ENCODE results near the gene NME9. TPM values are rescaled to one million over a fixed set of nuclear protein-coding genes. Genes with fewer than 3 reads are reported as not detected.

NME9 gene
- total RNA-seq, 1 experiment from 2014 or later: not detected

GRCh38 chr3:138284957-138285477 lies 44.6 kb downstream of the NME9 start (continued):
- TF ChIP-seq ZNF219 (CRISPR knock-in tag; IDR thresholded peaks at IDR 0.05; ENCODE audit: borderline replicate concordance) (no peak), HMGXB4 (CRISPR knock-in tag; IDR thresholded peaks at IDR 0.05) (no peak), SP1 (CRISPR knock-in tag; conservative IDR thresholded peaks at IDR 0.05) (no peak), JAZF1 (CRISPR knock-in tag; IDR thresholded peaks at IDR 0.05) (no peak), ZNF423 (CRISPR knock-in tag; IDR thresholded peaks at IDR 0.05) (no peak), E2F4 (CRISPR knock-in tag; IDR thresholded peaks at IDR 0.05; ENCODE audit: borderline replicate concordance, low read depth) (no peak), MYBL2 (CRISPR knock-in tag; IDR thresholded peaks at IDR 0.05) (no peak), MLX (CRISPR knock-in tag; IDR thresholded peaks at IDR 0.05) (no peak)

GRCh38 chr3:138284079-138284478 lies 45.6 kb downstream of the NME9 start:
- no peak for ATAC-seq
- no peak overlapping the region for H3K27ac Mint-ChIP-seq
- no peaks in the 10 kb centered on the region for H3K9me3 Mint-ChIP-seq
- DNase-seq (ENCODE audit: low spot score): no peak
- ChIA-PET CTCF (interaction anchor here (0.6 to 1.9 kb wide), 5 partner anchors 18 to 134 kb away, joined by 3 to 6 read pairs (median 4); partner anchors contain the start of gene MRAS), POLR2A (no interaction called here)
- H3K27me3 Mint-ChIP-seq (ENCODE audit: low read depth): no peaks in the 10 kb centered on the region
- peaks cover 3% of the 10 kb centered on the region for H3K36me3 Mint-ChIP-seq
- no peak overlapping the region for H3K4me3 Mint-ChIP-seq
- H3K4me1 Mint-ChIP-seq: no peaks in the 10 kb centered on the region
- TF ChIP-seq NR3C1 (CRISPR knock-in tag; conservative IDR thresholded peaks at IDR 0.05; ENCODE audit: low read depth) (no peak), ATF2 (CRISPR knock-in tag; IDR thresholded peaks at IDR 0.05; ENCODE audit: borderline replicate concordance, low read depth) (no peak), PRDM15 (CRISPR knock-in tag; IDR thresholded peaks at IDR 0.05) (no peak), ATF6 (CRISPR knock-in tag; IDR thresholded peaks at IDR 0.05) (no peak), EMX1 (CRISPR knock-in tag; IDR thresholded peaks at IDR 0.05) (no peak), RELA (CRISPR knock-in tag; IDR thresholded peaks at IDR 0.05; ENCODE audit: borderline replicate concordance) (no peak), IRF1 (CRISPR knock-in tag; IDR thresholded peaks at IDR 0.05) (no peak), ATF1 (CRISPR knock-in tag; IDR thresholded peaks at IDR 0.05) (no peak), ARID4B (CRISPR knock-in tag; IDR thresholded peaks at IDR 0.05; ENCODE audit: borderline replicate concordance) (no peak), IRF2 (CRISPR knock-in tag; IDR thresholded peaks at IDR 0.05; ENCODE audit: borderline replicate concordance, low read depth) (no peak), E2F4 (CRISPR knock-in tag; IDR thresholded peaks at IDR 0.05; ENCODE audit: borderline replicate concordance, low read depth) (no peak)
